HL-60 (cell line): ENCODE data around the gene IQSEC3.

ENCODE experiments used
- DNase-seq, 2 experiments: peaks; one replicate each; pipeline ENCODE4 v3.0.0-alpha.2; 2010 to 2020; ENCODE audit warnings: low read depth in 1 of 2, low spot score in 1 of 2
- H3K27ac ChIP-seq: fragments of 250-450 bp; sonication (Bioruptor Pico); replicated peaks from 2 replicates; pipeline ENCODE4 v1.5.1; 2020; ENCODE audit warnings: mild to moderate bottlenecking, moderate library complexity
- H3K27me3 ChIP-seq: fragments of 250-450 bp; sonication (Bioruptor Pico); 2 replicates; pipeline ENCODE4 v1.5.1; 2021; ENCODE audit warnings: mild to moderate bottlenecking, moderate library complexity; ENCODE audit not compliant: insufficient read depth, poor library complexity, severe bottlenecking
- H3K4me3 ChIP-seq: replicated peaks from 2 replicates; pipeline ENCODE4 v1.5.1; 2011; ENCODE audit warnings: mild to moderate bottlenecking, control low read depth, low read length; ENCODE audit not compliant: insufficient read depth
- CTCF ChIP-seq: IDR thresholded peaks from one replicate; pipeline ENCODE4 v1.5.1; 2011; ENCODE audit warnings: low read length, control low read depth, inconsistent platforms; ENCODE audit not compliant: insufficient read depth
- GABPA ChIP-seq: IDR thresholded peaks from 2 replicates; pipeline ENCODE4 v1.6.1; 2012; ENCODE audit warnings: low read depth
- POLR2AphosphoS5 ChIP-seq: IDR thresholded peaks from 2 replicates; pipeline ENCODE4 v1.6.1; 2012; ENCODE audit warnings: low read depth
- REST ChIP-seq: IDR thresholded peaks from 2 replicates; pipeline ENCODE4 v1.6.1; 2012; ENCODE audit warnings: low read depth; ENCODE audit not compliant: insufficient replicate concordance
- SPI1 ChIP-seq: IDR thresholded peaks from 2 replicates; pipeline ENCODE4 v1.6.1; 2012; ENCODE audit warnings: low read depth, mild to moderate bottlenecking, borderline replicate concordance

The IQSEC3 gene

GRCh38 chr12:87856-88255 lies 21.3 kb downstream of the IQSEC3 start:
- DNase-seq: no peak
- Histone ChIP-seq H3K27me3 (no peaks in the 10 kb centered on the region), H3K27ac (no peak overlapping the region), H3K4me3 (no peak overlapping the region)
- TF ChIP-seq GABPA: no peak
- TF ChIP-seq SPI1: no peak
- no peak for TF ChIP-seq CTCF
- no peak for TF ChIP-seq POLR2AphosphoS5
- TF ChIP-seq REST: no peak

GRCh38 chr12:89653-90052 lies 23.1 kb downstream of the IQSEC3 start:
- no peak for DNase-seq
- Histone ChIP-seq H3K27ac (no peak overlapping the region), H3K4me3 (no peak overlapping the region), H3K27me3 (no peaks in the 10 kb centered on the region)
- no peak for TF ChIP-seq CTCF
- no peak for TF ChIP-seq SPI1
- no peak for TF ChIP-seq POLR2AphosphoS5
- TF ChIP-seq REST: no peak
- no peak for TF ChIP-seq GABPA

- Histone ChIP-seq H3K27ac (no peak overlapping the region), H3K4me3 (no peak overlapping the region), H3K27me3 (no peaks in the 10 kb centered on the region)
- TF ChIP-seq CTCF (no peak), POLR2AphosphoS5 (no peak), REST (no peak), SPI1 (no peak), GABPA (no peak)
- no peak for DNase-seq
Measured at GRCh38 chr12:91213-91612, 24.6 kb downstream of the IQSEC3 start.
